ENCODE measurements around the gene MBD4. TPM values are rescaled to one million over a fixed set of nuclear protein-coding genes. Genes with fewer than 3 reads are reported as not detected.
"Not testable (repeated sequence)": the region's sequence is repeated elsewhere in the genome, so short reads cannot be mapped to it uniquely, and the experiment has no call there.

Gene MBD4
- 10 to 100 TPM; 15.4 to 18.1 (median 16.4) TPM for total RNA-seq

GRCh38 chr3:129439817-129440617 lies at the start of gene MBD4, which contains the start of gene IFT122:
TSS of gene MBD4 (minus strand) at chr3:129439948. CDS start at chr3:129439833, 115 bp downstream.
TSS of gene IFT122 (plus strand) at chr3:129440224. CDS start at chr3:129440331, 107 bp downstream.
- Histone ChIP-seq H3K27ac (peak within 1 kb of the TSS; percentile 81 to 92 (median 85)), H3K4me1 (peaks cover 28 to 31% of the 10 kb centered on the region in 2 donors), H3K9me3 (no peaks in the 10 kb centered on the region), H3K27me3 (no peaks in the 10 kb centered on the region), H3K36me3 (peaks cover 0 to 22% of the 10 kb centered on the region in 2 donors), H3K4me3 (peak within 1 kb of the TSS; percentile 68 to 89 (median 76))
- intact Hi-C loops (cut with DNase I; ENCODE audit: low total_unique reads) (loop anchor here (1.0 to 5.0 kb wide), 3 partner anchors 12 to 123 kb away; partner anchors contain the start of gene EFCAB12), in situ Hi-C loops (cut with MboI; ENCODE audit: low sequenced_read_pairs in 4 of 4) (no loop called here)
- ATAC-seq (peak; percentile 93 to 96), DNase-seq (peak; percentile 96 to 98)
- peak; percentile 63 to 88 for TF ChIP-seq POLR2A (IDR thresholded peaks at IDR 0.05)
- peak in 1 of 5 experiments; percentile 4 for TF ChIP-seq CTCF (IDR thresholded peaks at IDR 0.05 in 4 of 5, conservative IDR thresholded peaks at IDR 0.05 in 1 of 5)

DNA sequence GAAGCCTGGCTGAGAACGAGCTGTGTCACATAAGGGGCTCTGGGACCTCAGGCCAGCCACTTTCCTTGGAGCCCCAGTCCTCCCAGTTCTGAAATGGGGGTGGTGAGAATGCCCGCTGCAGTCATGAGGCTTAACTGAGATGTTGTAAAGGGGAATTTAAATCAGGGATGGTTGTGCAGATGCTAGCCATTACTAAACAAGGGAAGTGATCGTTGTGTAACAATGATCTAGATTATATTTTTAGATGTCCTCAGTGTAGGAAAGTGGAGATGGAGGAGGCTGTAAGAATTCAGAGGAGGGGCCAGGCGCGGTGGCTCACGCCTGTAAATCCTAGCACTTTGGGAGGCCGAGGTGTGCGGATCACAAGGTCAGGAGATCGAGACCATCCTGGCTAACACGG lies 49.5 kb upstream of the MBD4 start:
- H3K36me3 ChIP-seq; H3K9me3 ChIP-seq; H3K27me3 ChIP-seq; intact Hi-C loops (cut with DNase I; ENCODE audit: low total_unique reads); H3K4me3 ChIP-seq: not testable (repeated sequence)
- H3K4me1 ChIP-seq = peaks cover 40 to 47% of the 10 kb centered on the region in 2 donors
- DNase-seq (peak in 1 of 2 donors; percentile 54), ATAC-seq (peak; percentile 53 to 70)
- H3K27ac ChIP-seq = peak overlapping the region in 3 of 4 donors; percentile 59 to 84 (median 79)
- in situ Hi-C loops (cut with MboI; ENCODE audit: low sequenced_read_pairs in 4 of 4) = loop anchor here in 3 of 4 donors (25.0 kb wide), 2 partner anchors 348 to 448 kb away; no protein-coding TSS in a partner anchor

- ATAC-seq; DNase-seq; H3K27me3 ChIP-seq; H3K4me3 ChIP-seq; H3K9me3 ChIP-seq; intact Hi-C loops (cut with DNase I; ENCODE audit: low total_unique reads); H3K36me3 ChIP-seq: not testable (repeated sequence)
- in situ Hi-C loops (cut with MboI; ENCODE audit: low sequenced_read_pairs in 4 of 4) = loop anchor here in 3 of 4 donors (25.0 kb wide), 2 partner anchors 349 to 449 kb away; no protein-coding TSS in a partner anchor
- H3K4me1 ChIP-seq = peaks cover 39 to 40% of the 10 kb centered on the region in 2 donors
- peak overlapping the region in 3 of 4 donors; percentile 69 to 84 (median 70) for H3K27ac ChIP-seq
These were observed 48.2 kb upstream of the MBD4 start for GRCh38 chr3:129487868-129488335.

- Histone ChIP-seq H3K4me3 (no peak overlapping the region), H3K9me3 (no peaks in the 10 kb centered on the region), H3K4me1 (peaks cover 40% of the 10 kb centered on the region in 2 donors), H3K36me3 (no peaks in the 10 kb centered on the region), H3K27me3 (no peaks in the 10 kb centered on the region), H3K27ac (peak overlapping the region; percentile 60 to 84 (median 70))
- TF ChIP-seq POLR2A (IDR thresholded peaks at IDR 0.05) (no peak), CTCF (IDR thresholded peaks at IDR 0.05 in 4 of 5, conservative IDR thresholded peaks at IDR 0.05 in 1 of 5) (no peak)
- DNase-seq (peak; percentile 45 to 53), ATAC-seq (peak; percentile 17 to 39)
- intact Hi-C loops (cut with DNase I; ENCODE audit: low total_unique reads) (no loop called here), in situ Hi-C loops (cut with MboI; ENCODE audit: low sequenced_read_pairs in 4 of 4) (loop anchor here in 3 of 4 donors (25.0 kb wide), 2 partner anchors 350 to 450 kb away; no protein-coding TSS in a partner anchor)
These were observed 47.6 kb upstream of the MBD4 start for GRCh38 chr3:129487183-129487867.

DNA sequence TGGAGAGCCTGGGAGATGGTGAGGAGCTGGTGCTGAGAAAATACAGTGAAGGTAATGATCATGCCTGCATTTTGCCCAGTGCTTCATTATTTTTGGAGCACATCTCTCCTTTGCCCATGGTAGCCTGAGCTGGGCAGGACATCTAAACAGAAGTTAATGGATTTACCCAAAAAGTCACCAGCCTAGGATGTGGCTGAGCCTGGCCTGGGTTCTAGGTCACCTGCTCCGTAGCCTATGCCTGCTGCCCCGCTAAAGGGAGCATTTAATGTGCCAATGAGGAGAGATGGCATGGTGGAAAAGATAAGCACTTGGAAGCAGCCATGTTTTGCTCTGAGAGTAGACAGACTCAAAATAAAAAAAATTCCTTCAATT lies 46.9 kb upstream of the MBD4 start:
- TF ChIP-seq CTCF (IDR thresholded peaks at IDR 0.05 in 4 of 5, conservative IDR thresholded peaks at IDR 0.05 in 1 of 5) = no peak
- TF ChIP-seq POLR2A (IDR thresholded peaks at IDR 0.05) = no peak
- DNase-seq = no peak
- intact Hi-C loops (cut with DNase I; ENCODE audit: low total_unique reads) (no loop called here), in situ Hi-C loops (cut with MboI; ENCODE audit: low sequenced_read_pairs in 4 of 4) (loop anchor here in 3 of 4 donors (25.0 kb wide), 2 partner anchors 351 to 451 kb away; no protein-coding TSS in a partner anchor)
- Histone ChIP-seq H3K27ac (peak overlapping the region; percentile 60 to 84 (median 70)), H3K4me1 (peaks cover 40 to 46% of the 10 kb centered on the region in 2 donors), H3K27me3 (no peaks in the 10 kb centered on the region), H3K4me3 (no peak overlapping the region), H3K9me3 (no peaks in the 10 kb centered on the region), H3K36me3 (no peaks in the 10 kb centered on the region)
- no peak for ATAC-seq
